ENCODE results near the gene TKFC. TPM values are rescaled to one million over a fixed set of nuclear protein-coding genes. Genes with fewer than 3 reads are reported as not detected.

Gene TKFC
- total and polyA plus RNA-seq, 9 of the 15 experiments (the other 6 are each of a cell fraction or from before 2014, with no cell fraction given): 2.0 to 61.7 (median 28.5) TPM

GRCh38 chr11:61353131-61354067, 20.4 kb downstream of the TKFC start:
- Histone ChIP-seq H3K79me2 (ENCODE audit: control insufficient read depth, insufficient read depth, low read length) (no peaks in the 10 kb centered on the region; the same call in 2 of the 3 replicates), H3K36me3 (ENCODE audit: control insufficient read depth, insufficient read depth, low read length) (peaks cover 62% of the 10 kb centered on the region; the same call in 2 of the 3 replicates)
- in situ Hi-C loops (cut with MboI): no loop called here
- TF ChIP-seq RNF2 (IDR thresholded peaks at IDR 0.05): peak; percentile 35; the same call in 1 of the 2 replicates
- no peak for TF ChIP-seq ZKSCAN3 (CRISPR knock-in tag; IDR thresholded peaks at IDR 0.05)
- peak; percentile 38; the same call in 1 of the 2 replicates for TF ChIP-seq PKNOX1 (IDR thresholded peaks at IDR 0.05)
- TF ChIP-seq ZNF444 (CRISPR knock-in tag; IDR thresholded peaks at IDR 0.05): no peak
- no peak for TF ChIP-seq NEUROD1 (IDR thresholded peaks at IDR 0.05; ENCODE audit: borderline replicate concordance, low read depth, low read length, partially characterized antibody)
- peak; percentile 60 for TF ChIP-seq ZNF766 (CRISPR knock-in tag; conservative IDR thresholded peaks at IDR 0.05)
- no peak for TF ChIP-seq TCF3 (CRISPR knock-in tag; IDR thresholded peaks at IDR 0.05)
- TF ChIP-seq, protein P1, sequence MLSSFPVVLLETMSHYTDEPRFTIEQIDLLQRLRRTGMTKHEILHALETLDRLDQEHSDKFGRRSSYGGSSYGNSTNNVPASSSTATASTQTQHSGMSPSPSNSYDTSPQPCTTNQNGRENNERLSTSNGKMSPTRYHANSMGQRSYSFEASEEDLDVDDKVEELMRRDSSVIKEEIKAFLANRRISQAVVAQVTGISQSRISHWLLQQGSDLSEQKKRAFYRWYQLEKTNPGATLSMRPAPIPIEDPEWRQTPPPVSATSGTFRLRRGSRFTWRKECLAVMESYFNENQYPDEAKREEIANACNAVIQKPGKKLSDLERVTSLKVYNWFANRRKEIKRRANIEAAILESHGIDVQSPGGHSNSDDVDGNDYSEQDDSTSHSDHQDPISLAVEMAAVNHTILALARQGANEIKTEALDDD (IDR thresholded peaks at IDR 0.05): no peak
- TF ChIP-seq SETDB1 (IDR thresholded peaks at IDR 0.05; ENCODE audit: low read length): no peak
- no peak for TF ChIP-seq BHLHE40 (IDR thresholded peaks at IDR 0.05; ENCODE audit: low read length)
- no peak for TF ChIP-seq ZNF277 (CRISPR knock-in tag; IDR thresholded peaks at IDR 0.05; ENCODE audit: borderline replicate concordance)
- TF ChIP-seq FOSL1 (tag; conservative IDR thresholded peaks at IDR 0.05): no peak
- no peak for TF ChIP-seq ZBTB34 (CRISPR knock-in tag; IDR thresholded peaks at IDR 0.05)
- TF ChIP-seq HNRNPLL (IDR thresholded peaks at IDR 0.05; ENCODE audit: low read depth, low read length, poor library complexity, severe bottlenecking): no peak
- TF ChIP-seq PRPF4 (IDR thresholded peaks at IDR 0.05; ENCODE audit: insufficient read depth, low read depth, low read length, poor library complexity, severe bottlenecking): no peak
- no peak for TF ChIP-seq NR2C1 (IDR thresholded peaks at IDR 0.05)
- 0 out of 2 replicates have a peak, but pooled peaks have one; percentile 8 for TF ChIP-seq NR2C1 (tag; IDR thresholded peaks at IDR 0.05)

More at GRCh38 chr11:61353131-61354067, 20.4 kb downstream of the TKFC start:
- H3K9ac ChIP-seq (ENCODE audit: insufficient read depth in 1 of 2, low read depth in 2 of 2, low read length in 2 of 2): peak overlapping the region in 1 of 2 experiments; percentile 89; a peak in 2 of 4 replicates
- peaks cover 3% of the 10 kb centered on the region for H3K9me1 ChIP-seq (ENCODE audit: control insufficient read depth, insufficient read depth, low read length)
- peaks cover 26 to 28% of the 10 kb centered on the region in 2 experiments for H3K4me1 ChIP-seq (replicated peaks in 1 of 2; ENCODE audit: control insufficient read depth in 2 of 2, insufficient read depth in 2 of 2, low read length in 2 of 2)
- 39% methylated on average over 15 of the region's 15 CpGs for WGBS (ENCODE audit: insufficient coverage, low coverage, missing lambda C conversion rate)
- H3K27ac ChIP-seq (ENCODE audit: extremely low read depth, low read depth, low read length): peak overlapping the region; percentile 41
- FAIRE-seq (peak; percentile 55), ATAC-seq (peak; percentile 65), DNase-seq (ENCODE audit: extremely low read depth in 1 of 4, low spot score in 3 of 4) (no peak)
- POLR2A ChIA-PET: interaction anchor here (0.6 to 2.5 kb wide), 7 partner anchors 10 to 1160 kb away, joined by 3 to 8 read pairs (median 3); no protein-coding TSS in a partner anchor
- no peak overlapping the region for H3K4me3 ChIP-seq
- H4K20me1 ChIP-seq (replicated peaks; ENCODE audit: control insufficient read depth, insufficient read depth, low read length): no peaks in the 10 kb centered on the region
- CTCF ChIA-PET (ENCODE audit: low intra/inter-chr PET ratio): no interaction called here
- intact Hi-C loops (cut with micrococcal nuclease): no loop called here
- H3K9me3 ChIP-seq (replicated peaks; ENCODE audit: control insufficient read depth, insufficient read depth, low read depth, low read length): no peaks in the 10 kb centered on the region
- H2AFZ ChIP-seq (ENCODE audit: low read depth, low read length): peak overlapping the region; percentile 3; the same call in 1 of the 2 replicates
- no TSS peak for BruUV-seq (replicated peaks)
- H3K27me3 ChIP-seq (ENCODE audit: control insufficient read depth in 2 of 2, insufficient read depth in 2 of 2, low read length in 2 of 2): no peaks in the 10 kb centered on the region
- peak overlapping the region; percentile 35; the same call in 1 of the 2 replicates for H3K4me2 ChIP-seq (ENCODE audit: insufficient read depth, low read length)

Data from K562 (cell line).